ENCODE results near the gene UTS2B.

The UTS2B gene

GRCh38 chr3:191357909-191358308 lies 27.6 kb upstream of the UTS2B start:
- no peak overlapping the region for H3K27ac ChIP-seq (ENCODE audit: low read length, poor library complexity, severe bottlenecking)
- H4K8ac ChIP-seq (ENCODE audit: low read length) = no peak overlapping the region
- H3K23ac ChIP-seq (ENCODE audit: low read length in 2 of 2) = no peak overlapping the region
- peaks cover 7 to 58% of the 10 kb centered on the region in 2 experiments for H3K36me3 ChIP-seq (ENCODE audit: control insufficient read depth in 1 of 2, insufficient read depth in 2 of 2, low read depth in 1 of 2, low read length in 2 of 2)
- no peaks in the 10 kb centered on the region for H3K27me3 ChIP-seq (ENCODE audit: control insufficient read depth in 1 of 2, insufficient read depth in 1 of 2, low read length in 2 of 2)
- no peaks in the 10 kb centered on the region for H3K9me3 ChIP-seq (ENCODE audit: control insufficient read depth, low read length)
- no peak overlapping the region for H2BK12ac ChIP-seq (ENCODE audit: low read length in 2 of 2)
- no peak overlapping the region for H3K4me2 ChIP-seq (ENCODE audit: low read length, poor library complexity, severe bottlenecking)
- DNase-seq = no peak
- no peak overlapping the region for H3K9ac ChIP-seq (ENCODE audit: low read length)
- no peak overlapping the region for H3K14ac ChIP-seq (ENCODE audit: low read length in 2 of 2)
- no peak overlapping the region for H4K91ac ChIP-seq (ENCODE audit: low read length)
- no peak overlapping the region for H2AFZ ChIP-seq (ENCODE audit: low read depth, low read length)
- H3K4me1 ChIP-seq (ENCODE audit: control insufficient read depth, insufficient read depth, low read depth, low read length) = peaks cover 1% of the 10 kb centered on the region
- 98% methylated on average over 5 of the region's 6 CpGs for WGBS
- H2AK5ac ChIP-seq (ENCODE audit: low read length, severe bottlenecking) = peak overlapping the region; percentile 61
- no peak overlapping the region for H3K4ac ChIP-seq (ENCODE audit: low read depth in 1 of 2, low read length in 2 of 2)
- H3K4me3 ChIP-seq (ENCODE audit: insufficient read depth in 1 of 2, low read depth in 1 of 2, low read length in 2 of 2) = no peak overlapping the region
- H2BK15ac ChIP-seq (ENCODE audit: low read depth, poor library complexity, severe bottlenecking) = no peak overlapping the region
- peaks cover 14% of the 10 kb centered on the region for H3K79me1 ChIP-seq (replicated peaks; ENCODE audit: low read length, poor library complexity, severe bottlenecking)
- H2BK5ac ChIP-seq (ENCODE audit: low read depth, low read length, poor library complexity, severe bottlenecking) = no peak overlapping the region
- no peak overlapping the region for H2BK120ac ChIP-seq (ENCODE audit: low read depth, low read length)
- H3K18ac ChIP-seq (ENCODE audit: low read depth in 1 of 2, low read length in 2 of 2) = no peak overlapping the region

DNA sequence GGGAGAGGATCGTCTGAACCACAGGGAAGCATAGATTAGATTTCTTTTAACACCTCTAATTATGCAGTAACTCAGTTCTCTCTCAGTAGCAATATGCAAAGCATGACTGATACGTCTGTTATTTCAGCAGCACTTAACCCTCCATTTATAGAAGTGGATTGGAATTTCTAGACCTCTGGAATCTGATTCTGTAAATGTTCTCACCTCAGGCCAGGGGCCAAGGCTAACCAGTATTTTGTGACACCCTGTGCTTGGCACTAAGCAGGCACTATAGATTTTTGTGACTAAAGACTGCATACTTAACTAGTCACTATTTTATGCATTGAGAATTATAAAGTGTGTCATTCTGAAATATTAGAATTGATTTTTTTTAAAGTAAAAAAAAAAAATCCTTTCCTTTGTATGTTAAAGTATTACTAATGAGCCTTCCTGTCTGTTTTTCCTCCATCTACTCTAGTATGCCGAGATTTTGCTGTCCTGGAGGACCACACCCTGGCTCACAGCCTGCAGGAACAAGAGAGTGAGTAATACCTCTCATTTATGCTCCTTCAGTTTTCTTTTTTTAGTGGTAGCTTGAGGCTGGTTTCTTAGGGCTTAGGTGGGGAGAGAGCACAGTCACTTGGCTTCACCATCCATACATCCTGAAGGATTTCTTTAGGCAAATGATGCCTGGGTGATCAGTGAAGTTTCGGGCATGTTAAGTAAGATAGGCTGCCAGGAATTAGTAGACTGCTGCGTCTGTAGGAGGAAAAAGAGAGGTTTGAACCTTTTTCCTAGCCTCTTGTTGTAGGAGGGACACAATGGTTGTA lies 26.5 kb upstream of the UTS2B start:
- Histone ChIP-seq H3K14ac (ENCODE audit: low read length in 2 of 2) (no peak overlapping the region), H4K8ac (ENCODE audit: low read length) (peak overlapping the region; percentile 27), H3K23ac (ENCODE audit: low read length in 2 of 2) (peak overlapping the region in 1 of 2 experiments; percentile 24), H3K4me2 (ENCODE audit: low read length, poor library complexity, severe bottlenecking) (no peak overlapping the region), H2BK120ac (ENCODE audit: low read depth, low read length) (no peak overlapping the region), H3K4me3 (ENCODE audit: insufficient read depth in 1 of 2, low read depth in 1 of 2, low read length in 2 of 2) (peak overlapping the region in 1 of 2 experiments; percentile 32), H3K27me3 (ENCODE audit: control insufficient read depth in 1 of 2, insufficient read depth in 1 of 2, low read length in 2 of 2) (no peaks in the 10 kb centered on the region), H3K18ac (ENCODE audit: low read depth in 1 of 2, low read length in 2 of 2) (peak overlapping the region in 1 of 2 experiments; percentile 24), H3K9ac (ENCODE audit: low read length) (peak overlapping the region; percentile 65), H3K36me3 (ENCODE audit: control insufficient read depth in 1 of 2, insufficient read depth in 2 of 2, low read depth in 1 of 2, low read length in 2 of 2) (peaks cover 3 to 48% of the 10 kb centered on the region in 2 experiments), H2AK5ac (ENCODE audit: low read length, severe bottlenecking) (peak overlapping the region; percentile 64), H3K9me3 (ENCODE audit: control insufficient read depth, low read length) (no peaks in the 10 kb centered on the region), H2AFZ (ENCODE audit: low read depth, low read length) (no peak overlapping the region), H3K79me1 (replicated peaks; ENCODE audit: low read length, poor library complexity, severe bottlenecking) (peaks cover 14% of the 10 kb centered on the region), H2BK5ac (ENCODE audit: low read depth, low read length, poor library complexity, severe bottlenecking) (peak overlapping the region; percentile 77), H3K4me1 (ENCODE audit: control insufficient read depth, insufficient read depth, low read depth, low read length) (peaks cover 1% of the 10 kb centered on the region), H3K4ac (ENCODE audit: low read depth in 1 of 2, low read length in 2 of 2) (no peak overlapping the region), H3K27ac (ENCODE audit: low read length, poor library complexity, severe bottlenecking) (peak overlapping the region; percentile 90), H2BK12ac (ENCODE audit: low read length in 2 of 2) (peak overlapping the region in 1 of 2 experiments; percentile 10), H2BK15ac (ENCODE audit: low read depth, poor library complexity, severe bottlenecking) (no peak overlapping the region), H4K91ac (ENCODE audit: low read length) (no peak overlapping the region)
- 62% methylated on average over 3 of the region's 5 CpGs for WGBS
- DNase-seq = peak; percentile 75

- Histone ChIP-seq H3K27ac (ENCODE audit: low read length, poor library complexity, severe bottlenecking) (peak overlapping the region; percentile 21), H3K36me3 (ENCODE audit: control insufficient read depth in 1 of 2, insufficient read depth in 2 of 2, low read depth in 1 of 2, low read length in 2 of 2) (peaks cover 3 to 33% of the 10 kb centered on the region in 2 experiments), H3K9ac (ENCODE audit: low read length) (no peak overlapping the region), H3K4me2 (ENCODE audit: low read length, poor library complexity, severe bottlenecking) (no peak overlapping the region), H3K4me1 (ENCODE audit: control insufficient read depth, insufficient read depth, low read depth, low read length) (peaks cover 1% of the 10 kb centered on the region), H2AFZ (ENCODE audit: low read depth, low read length) (no peak overlapping the region), H3K23ac (ENCODE audit: low read length in 2 of 2) (no peak overlapping the region), H3K4me3 (ENCODE audit: insufficient read depth in 1 of 2, low read depth in 1 of 2, low read length in 2 of 2) (no peak overlapping the region), H2BK12ac (ENCODE audit: low read length in 2 of 2) (no peak overlapping the region), H4K8ac (ENCODE audit: low read length) (no peak overlapping the region), H2AK5ac (ENCODE audit: low read length, severe bottlenecking) (no peak overlapping the region), H3K27me3 (ENCODE audit: control insufficient read depth in 1 of 2, insufficient read depth in 1 of 2, low read length in 2 of 2) (no peaks in the 10 kb centered on the region), H2BK5ac (ENCODE audit: low read depth, low read length, poor library complexity, severe bottlenecking) (no peak overlapping the region), H3K18ac (ENCODE audit: low read depth in 1 of 2, low read length in 2 of 2) (no peak overlapping the region), H3K9me3 (ENCODE audit: control insufficient read depth, low read length) (no peaks in the 10 kb centered on the region), H3K14ac (ENCODE audit: low read length in 2 of 2) (no peak overlapping the region), H3K79me1 (replicated peaks; ENCODE audit: low read length, poor library complexity, severe bottlenecking) (peaks cover 8% of the 10 kb centered on the region), H3K4ac (ENCODE audit: low read depth in 1 of 2, low read length in 2 of 2) (no peak overlapping the region), H2BK15ac (ENCODE audit: low read depth, poor library complexity, severe bottlenecking) (no peak overlapping the region), H2BK120ac (ENCODE audit: low read depth, low read length) (no peak overlapping the region), H4K91ac (ENCODE audit: low read length) (no peak overlapping the region)
- peak; percentile 13 for DNase-seq
- WGBS = 100% methylated on average over 1 of the region's 4 CpGs
These were observed 25.1 kb upstream of the UTS2B start for GRCh38 chr3:191355406-191355805.

- Histone ChIP-seq H3K4me1 (ENCODE audit: control insufficient read depth, insufficient read depth, low read depth, low read length) (peaks cover 1% of the 10 kb centered on the region), H3K4ac (ENCODE audit: low read depth in 1 of 2, low read length in 2 of 2) (no peak overlapping the region), H3K9ac (ENCODE audit: low read length) (no peak overlapping the region), H2BK5ac (ENCODE audit: low read depth, low read length, poor library complexity, severe bottlenecking) (no peak overlapping the region), H3K23ac (ENCODE audit: low read length in 2 of 2) (no peak overlapping the region), H3K79me1 (replicated peaks; ENCODE audit: low read length, poor library complexity, severe bottlenecking) (peaks cover 4% of the 10 kb centered on the region), H3K4me2 (ENCODE audit: low read length, poor library complexity, severe bottlenecking) (no peak overlapping the region), H4K91ac (ENCODE audit: low read length) (no peak overlapping the region), H2BK120ac (ENCODE audit: low read depth, low read length) (no peak overlapping the region), H3K18ac (ENCODE audit: low read depth in 1 of 2, low read length in 2 of 2) (no peak overlapping the region), H3K36me3 (ENCODE audit: control insufficient read depth in 1 of 2, insufficient read depth in 2 of 2, low read depth in 1 of 2, low read length in 2 of 2) (peaks cover 3 to 11% of the 10 kb centered on the region in 2 experiments), H3K27me3 (ENCODE audit: control insufficient read depth in 1 of 2, insufficient read depth in 1 of 2, low read length in 2 of 2) (no peaks in the 10 kb centered on the region), H2AFZ (ENCODE audit: low read depth, low read length) (no peak overlapping the region), H3K27ac (ENCODE audit: low read length, poor library complexity, severe bottlenecking) (no peak overlapping the region), H3K14ac (ENCODE audit: low read length in 2 of 2) (no peak overlapping the region), H2BK15ac (ENCODE audit: low read depth, poor library complexity, severe bottlenecking) (no peak overlapping the region), H3K4me3 (ENCODE audit: insufficient read depth in 1 of 2, low read depth in 1 of 2, low read length in 2 of 2) (no peak overlapping the region), H2BK12ac (ENCODE audit: low read length in 2 of 2) (no peak overlapping the region), H3K9me3 (ENCODE audit: control insufficient read depth, low read length) (no peaks in the 10 kb centered on the region), H4K8ac (ENCODE audit: low read length) (no peak overlapping the region), H2AK5ac (ENCODE audit: low read length, severe bottlenecking) (no peak overlapping the region)
- no CpG with 5 or more reads among the region's 7 CpGs for WGBS
- DNase-seq = no peak
These were observed 22.9 kb upstream of the UTS2B start for GRCh38 chr3:191353022-191353777.

Measured in mesenchymal stem cell (in vitro differentiated cells and primary cell).